Progenitor cell of endocrine pancreas (in vitro differentiated cells): Measurements from ENCODE around the gene SYCP1. TPM values are rescaled to one million over a fixed set of nuclear protein-coding genes. Genes with fewer than 3 reads are reported as not detected.
"Not testable (repeated sequence)": the region's sequence is repeated elsewhere in the genome, so short reads cannot be mapped to it uniquely, and the experiment has no call there.

ENCODE experiments used
- DNase-seq: peaks from one replicate; pipeline ENCODE4 v3.0.0; 2021; ENCODE audit warnings: low spot score; ENCODE audit not compliant: unreplicated experiment
- H3K27ac Mint-ChIP-seq: 2 replicates; pipeline ENCODE4 v1.8.0; 2021; ENCODE audit warnings: mild to moderate bottlenecking, moderate library complexity, mixed read lengths
- H3K27me3 Mint-ChIP-seq: 2 replicates; pipeline ENCODE4 v1.8.0; 2021; ENCODE audit warnings: mixed read lengths
- H3K36me3 Mint-ChIP-seq: 2 replicates; pipeline ENCODE4 v1.8.0; 2022; ENCODE audit warnings: mixed read lengths; ENCODE audit not compliant: insufficient read depth
- H3K4me1 Mint-ChIP-seq: 2 replicates; pipeline ENCODE4 v1.8.0; 2021; ENCODE audit warnings: low read depth, mixed read lengths
- H3K4me3 Mint-ChIP-seq: 2 replicates; pipeline ENCODE4 v1.8.0; 2021; ENCODE audit warnings: low read depth, mild to moderate bottlenecking, moderate library complexity, mixed read lengths
- H3K9me3 Mint-ChIP-seq: 2 replicates; pipeline ENCODE4 v1.8.0; 2021; ENCODE audit warnings: low read depth, mixed read lengths
- total RNA-seq: library from RNA; stranded (reverse); gene quantifications from 2 replicates; pipeline ENCODE4 v1.2.1, GENCODE V29; 2021
- TF ChIP-seq, protein P1 (sequence below): fragments of 200-600 bp; sonication (generic); IDR thresholded peaks from one replicate; pipeline ENCODE4 v1.5.0; 2021; ENCODE audit warnings: antibody characterized with exemption, mild to moderate bottlenecking; ENCODE audit not compliant: unreplicated experiment

Gene SYCP1
- total RNA-seq, 1 donor from 2014 or later = not detected

DNA sequence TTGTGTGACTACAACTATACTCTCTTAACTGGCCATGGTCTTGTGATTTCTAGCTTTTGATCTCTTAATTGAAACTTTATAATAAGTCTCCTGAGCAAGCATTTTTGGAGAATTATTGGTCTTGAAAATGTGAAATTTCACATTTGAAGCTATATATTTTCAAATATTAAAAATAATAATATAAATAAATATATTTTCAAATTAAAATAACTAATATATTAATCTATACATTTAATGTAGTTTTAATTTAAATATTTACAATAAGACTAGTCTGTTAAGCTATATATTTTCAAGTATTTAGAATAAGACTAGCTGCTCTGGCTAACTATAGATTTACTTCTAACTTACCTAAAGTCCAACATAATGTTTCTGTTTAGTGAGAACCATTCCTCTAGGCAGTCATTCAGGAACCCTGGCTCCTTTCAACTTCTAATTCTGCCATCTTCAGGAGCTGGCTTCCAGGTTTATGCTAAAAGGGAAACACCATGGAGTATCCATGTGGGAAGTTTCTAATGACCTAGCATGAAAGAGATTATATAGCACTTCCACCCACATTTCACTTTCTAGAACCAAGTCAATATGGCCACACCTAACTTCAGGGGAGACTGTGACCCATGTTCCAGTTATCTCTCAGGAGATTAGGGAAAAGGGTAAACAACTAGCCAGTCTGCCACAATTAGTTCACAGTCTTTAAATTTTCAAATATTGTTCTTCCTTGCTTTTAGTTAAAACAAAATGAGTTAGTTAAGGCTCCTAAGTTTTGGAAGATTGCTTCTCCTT lies 143.0 kb downstream of the SYCP1 start:
- H3K27me3 Mint-ChIP-seq = no peaks in the 10 kb centered on the region
- H3K36me3 Mint-ChIP-seq = no peaks in the 10 kb centered on the region
- TF ChIP-seq, protein P1, sequence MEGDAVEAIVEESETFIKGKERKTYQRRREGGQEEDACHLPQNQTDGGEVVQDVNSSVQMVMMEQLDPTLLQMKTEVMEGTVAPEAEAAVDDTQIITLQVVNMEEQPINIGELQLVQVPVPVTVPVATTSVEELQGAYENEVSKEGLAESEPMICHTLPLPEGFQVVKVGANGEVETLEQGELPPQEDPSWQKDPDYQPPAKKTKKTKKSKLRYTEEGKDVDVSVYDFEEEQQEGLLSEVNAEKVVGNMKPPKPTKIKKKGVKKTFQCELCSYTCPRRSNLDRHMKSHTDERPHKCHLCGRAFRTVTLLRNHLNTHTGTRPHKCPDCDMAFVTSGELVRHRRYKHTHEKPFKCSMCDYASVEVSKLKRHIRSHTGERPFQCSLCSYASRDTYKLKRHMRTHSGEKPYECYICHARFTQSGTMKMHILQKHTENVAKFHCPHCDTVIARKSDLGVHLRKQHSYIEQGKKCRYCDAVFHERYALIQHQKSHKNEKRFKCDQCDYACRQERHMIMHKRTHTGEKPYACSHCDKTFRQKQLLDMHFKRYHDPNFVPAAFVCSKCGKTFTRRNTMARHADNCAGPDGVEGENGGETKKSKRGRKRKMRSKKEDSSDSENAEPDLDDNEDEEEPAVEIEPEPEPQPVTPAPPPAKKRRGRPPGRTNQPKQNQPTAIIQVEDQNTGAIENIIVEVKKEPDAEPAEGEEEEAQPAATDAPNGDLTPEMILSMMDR = no peak
- no peak overlapping the region for H3K27ac Mint-ChIP-seq
- H3K4me3 Mint-ChIP-seq = no peak overlapping the region
- DNase-seq = no peak
- no peaks in the 10 kb centered on the region for H3K4me1 Mint-ChIP-seq
- H3K9me3 Mint-ChIP-seq = no peaks in the 10 kb centered on the region

DNA sequence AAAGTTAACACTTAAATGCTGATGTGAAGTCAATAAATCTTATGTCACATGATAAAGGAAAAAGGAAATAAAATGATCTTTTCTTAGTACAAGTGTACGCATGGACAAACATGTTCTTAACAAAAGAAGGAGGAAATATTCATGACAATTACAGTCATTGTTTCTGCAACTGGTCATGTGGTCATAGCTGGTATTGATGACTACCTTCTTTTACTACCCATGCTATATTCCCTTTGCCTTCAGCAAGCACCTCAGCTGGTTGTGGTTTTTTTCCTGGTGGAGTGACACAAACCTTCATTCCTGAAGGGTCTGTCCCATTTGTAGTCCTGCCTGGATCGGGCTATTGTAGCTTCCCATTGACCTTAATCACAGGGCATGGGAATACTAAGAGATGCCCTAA lies 151.5 kb downstream of the SYCP1 start:
- DNase-seq = no peak
- TF ChIP-seq, protein P1 = no peak
- Mint-ChIP-seq H3K36me3 (no peaks in the 10 kb centered on the region), H3K27ac (no peak overlapping the region), H3K4me1 (no peaks in the 10 kb centered on the region), H3K4me3 (no peak overlapping the region), H3K27me3 (no peaks in the 10 kb centered on the region), H3K9me3 (peaks cover 7% of the 10 kb centered on the region)

DNA sequence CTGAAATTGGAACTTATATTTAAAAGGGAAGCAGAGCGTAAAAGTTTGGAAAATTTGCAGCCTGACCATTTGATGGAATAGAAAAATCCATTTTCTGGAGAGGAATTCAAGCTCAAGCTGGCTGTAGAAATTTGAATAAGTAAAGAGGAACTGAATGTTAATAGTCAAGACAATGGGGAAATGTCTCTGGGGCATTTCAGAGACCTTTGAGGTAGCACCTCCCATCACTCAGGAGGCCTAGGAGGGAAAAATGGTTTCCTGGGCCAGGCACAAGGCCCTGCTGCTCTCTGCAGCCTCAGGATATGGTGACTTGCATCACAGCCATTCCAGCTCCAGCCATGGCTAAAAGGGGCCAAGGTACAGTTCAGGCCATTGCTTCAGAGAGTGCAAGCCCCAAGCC lies 157.3 kb downstream of the SYCP1 start:
- Mint-ChIP-seq H3K27ac (no peak overlapping the region), H3K4me3 (no peak overlapping the region), H3K4me1 (no peaks in the 10 kb centered on the region), H3K27me3 (no peaks in the 10 kb centered on the region), H3K9me3 (peaks cover 14% of the 10 kb centered on the region), H3K36me3 (no peaks in the 10 kb centered on the region)
- TF ChIP-seq, protein P1 = no peak
- no peak for DNase-seq

DNA sequence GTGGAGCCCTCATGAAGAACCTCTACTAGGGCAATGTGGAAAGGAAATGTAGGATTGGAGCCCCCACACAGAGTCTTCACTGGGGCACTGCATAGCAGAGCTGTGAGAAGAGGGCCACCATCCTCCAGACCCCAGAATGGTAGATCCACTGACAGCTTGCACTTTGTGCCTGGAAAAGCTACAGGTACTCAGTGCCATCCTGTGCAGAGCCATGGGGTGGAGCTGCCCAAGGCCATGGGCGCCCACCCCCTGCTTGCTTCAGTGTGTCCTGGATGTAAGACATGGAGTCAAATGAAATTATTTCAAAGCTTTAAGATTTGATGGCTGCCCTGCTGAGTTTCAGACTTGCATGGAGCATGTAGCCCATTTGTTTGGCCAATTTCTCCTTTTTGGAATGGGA lies 157.8 kb downstream of the SYCP1 start:
- H3K4me3 Mint-ChIP-seq = no peak overlapping the region
- DNase-seq = no peak
- TF ChIP-seq, protein P1 = no peak
- H3K27ac Mint-ChIP-seq = no peak overlapping the region
- no peaks in the 10 kb centered on the region for H3K27me3 Mint-ChIP-seq
- no peaks in the 10 kb centered on the region for H3K4me1 Mint-ChIP-seq
- H3K9me3 Mint-ChIP-seq = peaks cover 14% of the 10 kb centered on the region
- no peaks in the 10 kb centered on the region for H3K36me3 Mint-ChIP-seq

DNA sequence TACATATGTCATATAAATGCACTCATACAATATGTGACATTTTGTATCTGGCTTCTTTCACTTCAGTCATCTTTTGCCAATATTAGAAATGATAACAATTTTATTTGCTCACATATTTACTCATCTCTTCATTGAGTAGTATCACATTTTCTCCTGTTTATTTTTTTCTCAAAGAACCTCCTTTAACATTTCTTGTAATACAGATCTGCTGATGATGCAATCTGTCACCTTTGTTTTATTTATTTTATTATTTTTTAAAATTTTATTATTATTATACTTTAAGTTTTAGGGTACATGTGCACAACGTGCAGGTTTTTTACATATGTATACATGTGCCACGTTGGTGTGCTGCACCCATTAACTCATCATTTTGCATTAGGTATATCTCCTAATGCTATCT lies 159.1 kb downstream of the SYCP1 start:
- peaks cover 14% of the 10 kb centered on the region for H3K9me3 Mint-ChIP-seq

DNA sequence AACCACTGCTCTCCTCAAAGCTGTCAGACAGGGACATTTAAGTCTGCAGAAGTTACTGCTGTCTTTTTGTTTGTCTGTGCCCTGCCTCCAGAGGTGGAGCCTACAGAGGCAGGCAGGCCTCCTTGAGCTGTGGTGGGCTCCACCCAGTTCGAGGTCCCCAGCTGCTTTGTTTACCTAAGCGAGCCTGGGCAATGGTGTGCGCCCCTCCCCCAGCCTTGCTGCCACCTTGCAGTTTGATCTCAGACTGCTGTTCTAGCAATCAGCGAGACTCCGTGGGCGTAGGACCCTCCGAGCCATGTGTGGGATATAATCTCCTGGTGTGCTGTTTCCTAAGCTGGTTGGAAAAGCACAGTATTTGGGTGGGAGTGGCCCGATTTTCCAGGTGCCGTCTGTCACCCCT lies 164.9 kb downstream of the SYCP1 start:
- H3K9me3 Mint-ChIP-seq, H3K36me3 Mint-ChIP-seq, H3K27me3 Mint-ChIP-seq, DNase-seq, H3K4me3 Mint-ChIP-seq, H3K27ac Mint-ChIP-seq, H3K4me1 Mint-ChIP-seq: not testable (repeated sequence)

More for the DNA sequence above, 159.1 kb downstream of the SYCP1 start:
- no peak overlapping the region for H3K27ac Mint-ChIP-seq
- DNase-seq = no peak
- H3K4me3 Mint-ChIP-seq = no peak overlapping the region
- H3K36me3 Mint-ChIP-seq = no peaks in the 10 kb centered on the region
- TF ChIP-seq, protein P1 = no peak
- H3K27me3 Mint-ChIP-seq = no peaks in the 10 kb centered on the region
- no peaks in the 10 kb centered on the region for H3K4me1 Mint-ChIP-seq
